Cardiac atrium fibroblast (primary cell): Measurements from ENCODE around the gene ASB13. TPM values are rescaled to one million over a fixed set of nuclear protein-coding genes. Genes with fewer than 3 reads are reported as not detected.

ENCODE experiments used
- total RNA-seq: library from RNA; depleted of rRNA; stranded (reverse); fragments of >200 nt; gene quantifications from 2 replicates; pipeline ENCODE4 v1.2.3, GENCODE V29; 2015

Gene ASB13
- total RNA-seq, result 9.4 and 11.9 TPM in 2 replicates

GRCh38 chr10:5666008-5666840, at the start of gene ASB13:
TSS of gene ASB13 (minus strand) at chr10:5666595. CDS start at chr10:5666551, 44 bp downstream.

GRCh38 chr10:5684318-5684970, 18.0 kb upstream of the ASB13 start, which contains the start of gene TASOR2:
TSS of gene TASOR2 (plus strand) at chr10:5684838. CDS start at chr10:5720643, 35,805 bp downstream.

Other genes starting within 250 kb of the ASB13 start
- not detected in 2 replicates for gene CALML5, start 167.0 kb downstream of the ASB13 start, total RNA-seq
- gene CALML3, start 141.6 kb downstream of the ASB13 start, total RNA-seq, result not detected in 2 replicates
- gene TASOR2, start 18.2 kb upstream of the ASB13 start, total RNA-seq, result 32.9 and 50.2 TPM in 2 replicates
- 266 and 348 TPM in 2 replicates for gene GDI2, start 146.8 kb upstream of the ASB13 start, total RNA-seq
- gene ANKRD16, start 223.3 kb upstream of the ASB13 start, total RNA-seq, result 2.7 and 3.4 TPM in 2 replicates
- gene FBH1, start 223.6 kb upstream of the ASB13 start, total RNA-seq, result 78.3 and 92.5 TPM in 2 replicates